Cerebellar nuclear complex (tissue), 1 donor: ENCODE measurements around the gene SPRED3.
A peak's percentile ranks its signal among the peaks of the same experiment; 100 is the strongest.
"Not testable (repeated sequence)": the region's sequence is repeated elsewhere in the genome, so short reads cannot be mapped to it uniquely, and the experiment has no call there.

Experiments
- DNase-seq, 2 experiments: peaks; one replicate each; lab custom pipeline; 2025; lab: John Stamatoyannopoulos, UW

The SPRED3 gene

DNA sequence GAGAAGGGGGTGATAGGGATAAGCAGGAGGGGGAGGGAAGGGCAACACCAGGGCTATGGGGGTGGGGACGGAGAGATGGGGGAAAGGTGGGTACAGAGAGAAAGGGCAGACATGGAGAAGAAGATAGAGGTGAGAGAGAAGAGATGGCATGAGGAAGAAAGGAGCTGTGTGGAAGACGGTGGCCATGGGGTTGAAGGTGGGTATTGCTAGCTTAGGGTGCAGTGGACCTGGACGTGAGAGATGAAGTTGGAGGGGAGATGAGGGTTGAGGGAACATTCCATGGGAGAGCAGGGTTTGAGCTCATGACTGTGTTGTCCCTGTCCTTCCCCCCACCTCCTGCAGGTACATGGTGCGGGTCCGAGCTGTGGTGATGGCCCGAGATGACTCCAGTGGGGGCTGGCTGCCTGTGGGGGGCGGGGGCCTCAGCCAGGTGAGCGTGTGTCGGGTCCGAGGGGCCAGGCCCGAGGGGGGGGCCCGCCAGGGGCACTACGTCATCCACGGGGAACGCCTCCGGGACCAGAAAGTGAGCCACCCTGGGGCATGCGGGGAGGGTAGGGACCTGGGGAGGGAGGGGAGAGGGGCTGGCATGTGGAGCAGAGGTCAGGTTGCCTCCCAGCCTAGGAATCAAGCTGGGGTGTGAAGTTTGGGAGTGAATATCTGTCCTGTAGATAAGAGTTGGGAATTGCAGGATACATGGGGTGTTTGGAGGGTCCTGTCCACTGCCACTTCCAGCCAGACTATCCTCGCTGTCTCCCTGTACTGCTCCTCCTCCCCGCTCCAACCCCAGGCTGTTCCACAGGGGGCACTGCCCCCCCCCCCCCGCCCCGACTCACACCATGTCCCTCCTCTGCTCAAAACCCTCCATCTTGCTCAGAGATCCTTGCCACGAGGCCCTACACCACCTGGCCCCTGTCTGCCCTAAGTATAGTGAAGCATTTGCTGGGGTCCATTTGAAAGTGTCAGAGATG, 1.7 kb downstream of the SPRED3 start:
- DNase-seq: no peak

- DNase-seq: no peak
Observed at GRCh38 chr19:38391911-38392464, 3.5 kb downstream of the SPRED3 start.

GRCh38 chr19:38392707-38393308, 4.3 kb downstream of the SPRED3 start:
- no peak for DNase-seq

- no peak for DNase-seq
Observed at GRCh38 chr19:38394488-38394887, 6.0 kb downstream of the SPRED3 start.

DNA sequence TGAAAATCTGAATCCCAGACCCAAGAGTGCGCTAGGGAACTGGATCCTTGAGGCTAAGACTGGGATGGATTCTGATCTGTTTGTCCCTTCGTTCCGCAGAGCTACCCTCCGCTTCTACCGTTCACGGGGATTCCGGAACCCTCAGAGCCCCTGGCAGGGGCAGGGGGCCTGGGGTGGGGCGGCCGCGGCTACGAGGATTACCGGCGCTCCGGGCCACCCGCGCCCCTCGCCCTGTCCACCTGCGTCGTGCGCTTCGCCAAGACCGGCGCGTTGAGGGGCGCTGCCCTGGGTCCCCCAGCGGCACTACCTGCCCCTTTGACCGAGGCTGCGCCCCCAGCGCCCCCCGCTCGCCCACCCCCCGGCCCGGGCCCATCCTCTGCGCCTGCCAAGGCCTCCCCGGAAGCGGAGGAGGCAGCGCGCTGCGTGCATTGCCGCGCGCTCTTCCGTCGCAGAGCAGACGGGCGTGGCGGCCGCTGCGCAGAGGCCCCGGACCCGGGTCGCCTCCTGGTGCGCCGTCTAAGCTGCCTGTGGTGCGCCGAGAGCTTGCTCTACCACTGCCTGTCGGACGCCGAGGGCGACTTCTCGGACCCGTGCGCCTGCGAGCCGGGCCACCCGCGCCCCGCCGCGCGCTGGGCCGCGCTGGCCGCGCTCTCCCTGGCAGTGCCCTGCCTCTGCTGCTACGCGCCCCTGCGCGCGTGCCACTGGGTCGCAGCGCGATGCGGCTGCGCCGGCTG, 7.1 kb downstream of the SPRED3 start:
- DNase-seq: no peak

DNA sequence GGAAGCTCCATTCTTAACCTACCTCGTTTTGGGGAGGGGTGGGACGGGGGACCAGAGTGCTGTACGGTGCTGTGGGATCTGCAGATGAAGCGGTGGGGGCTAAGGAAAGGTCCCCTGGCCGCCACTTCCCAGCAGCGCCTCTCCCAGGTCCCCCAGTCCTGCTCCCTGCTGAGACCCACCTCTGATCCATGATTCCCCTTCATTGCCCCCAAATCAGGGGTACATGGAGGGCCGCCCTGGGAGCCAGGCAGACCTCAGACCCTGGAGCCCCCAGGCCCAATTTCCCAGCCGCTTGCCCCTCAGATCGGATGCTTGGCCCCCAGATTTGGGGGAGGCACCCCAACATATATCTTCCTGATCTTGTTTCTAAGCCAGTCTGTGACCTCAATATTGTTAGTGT, 10.6 kb downstream of the SPRED3 start:
- DNase-seq: no peak

DNA sequence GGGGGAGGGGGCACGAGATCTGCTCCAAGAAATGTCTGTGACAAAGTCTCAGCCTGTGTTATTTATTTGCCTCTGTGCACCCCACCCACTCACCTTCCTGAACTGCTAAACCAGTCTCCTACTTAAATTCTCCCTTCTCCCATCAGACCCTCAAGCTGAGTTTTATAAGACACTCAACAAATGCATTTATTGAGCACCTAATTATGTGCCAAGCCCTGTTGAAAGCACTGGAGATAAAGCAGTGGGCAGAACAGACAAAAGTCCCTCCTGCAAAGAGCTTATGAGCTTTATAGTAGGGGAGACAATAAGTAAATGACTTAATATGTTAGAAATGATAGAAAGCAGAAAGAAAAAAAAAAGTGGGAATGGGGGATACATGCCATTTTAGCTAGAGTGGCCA, 11.0 kb downstream of the SPRED3 start:
- DNase-seq: no peak

DNA sequence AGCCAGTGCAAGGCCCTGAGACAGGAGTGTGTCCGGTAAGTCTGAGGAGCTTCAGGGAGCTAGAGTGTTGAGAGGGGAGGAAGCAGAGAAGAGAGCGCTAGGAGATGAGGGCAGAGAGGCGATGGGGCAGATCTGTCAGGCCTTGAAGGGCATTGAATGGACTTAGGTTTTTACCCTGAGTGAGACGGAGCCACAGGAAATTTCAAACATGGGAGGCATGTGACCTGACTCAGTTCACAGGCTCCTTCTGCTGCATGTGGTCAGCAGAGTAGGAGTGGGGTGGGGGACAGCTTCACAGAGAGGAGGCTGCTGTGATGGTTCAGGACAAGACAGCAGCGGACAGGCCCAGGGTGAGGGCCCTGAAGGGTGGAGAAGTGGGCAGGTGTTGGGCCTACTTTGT, 11.9 kb downstream of the SPRED3 start:
- no peak for DNase-seq

- no peak for DNase-seq
Observed at GRCh38 chr19:38401148-38401547, 12.7 kb downstream of the SPRED3 start.

DNA sequence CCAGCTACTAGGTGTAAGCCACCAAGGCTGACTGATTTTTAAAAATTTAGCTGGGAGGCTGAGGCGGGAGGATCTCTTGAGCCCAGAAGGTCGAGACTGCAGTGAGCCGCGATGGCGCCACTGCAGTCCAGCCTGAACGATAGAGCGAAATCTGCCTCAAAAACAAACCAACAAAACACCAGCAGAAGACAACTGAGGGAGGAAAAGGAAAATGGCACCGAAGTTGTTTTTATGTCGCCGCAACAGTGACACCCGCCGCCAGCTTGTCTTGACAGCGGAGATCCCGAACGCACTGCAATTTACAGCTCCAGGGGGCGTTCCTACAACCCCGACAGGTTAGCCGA, 14.1 kb downstream of the SPRED3 start:
- DNase-seq: no peak

- DNase-seq: peak; percentile 81 to 94
Observed at GRCh38 chr19:38402967-38403674, 14.6 kb downstream of the SPRED3 start, which contains the start of gene FAM98C. Gene FAM98C, plus strand, starts transcription at chr19:38403093. Its CDS starts 61 bp downstream, at chr19:38403154.

- DNase-seq: no peak
Observed at GRCh38 chr19:38404858-38405257, 16.4 kb downstream of the SPRED3 start.

- no peak for DNase-seq
Observed at GRCh38 chr19:38405276-38405675, 16.8 kb downstream of the SPRED3 start.

DNA sequence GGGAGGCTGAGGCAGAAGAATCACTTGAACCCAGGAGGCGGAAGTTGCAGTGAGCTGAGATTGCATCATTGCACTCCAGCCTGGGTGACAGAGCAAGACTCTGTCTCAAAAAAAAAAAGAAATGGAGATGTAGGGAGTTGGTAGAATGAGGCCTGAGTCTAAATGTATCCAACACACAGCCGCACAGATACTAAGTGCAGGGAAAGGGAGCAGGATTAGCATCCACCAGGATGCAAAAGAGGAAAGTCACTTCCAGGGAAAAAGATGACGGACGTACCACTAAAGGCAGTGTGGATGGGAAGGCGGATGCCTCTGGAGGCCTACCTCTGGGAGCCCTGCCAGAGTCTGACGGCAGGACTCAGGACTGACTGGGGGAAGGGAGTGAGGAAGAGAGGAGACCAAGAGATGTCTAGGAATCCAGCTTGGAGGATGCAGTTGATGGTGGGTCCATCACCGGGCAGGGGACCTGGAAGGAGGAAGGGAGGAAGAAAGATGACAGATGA, 21.2 kb downstream of the SPRED3 start:
- DNase-seq: no peak

DNA sequence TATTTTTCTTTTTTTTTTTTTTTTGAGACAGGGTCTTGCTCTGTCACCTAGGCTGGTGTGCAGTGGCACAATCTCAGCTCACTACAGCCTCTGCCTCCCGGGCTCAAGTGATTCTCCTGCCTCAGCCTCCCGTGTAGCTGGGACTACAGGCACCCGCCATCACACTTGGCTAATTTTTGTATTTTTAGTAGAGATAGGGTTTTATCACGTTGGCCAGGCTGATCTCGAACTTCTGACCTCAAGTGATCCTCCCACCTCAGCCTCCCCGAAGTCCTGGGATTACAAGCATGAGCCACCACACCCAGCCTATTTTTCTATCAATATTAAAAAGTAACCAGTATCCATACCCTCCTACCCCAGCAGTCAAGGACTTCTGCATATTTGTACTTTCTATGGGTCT, 21.9 kb downstream of the SPRED3 start:
- DNase-seq: not testable (repeated sequence)

GRCh38 chr19:38411041-38411712, 22.7 kb downstream of the SPRED3 start:
- DNase-seq: no peak

DNA sequence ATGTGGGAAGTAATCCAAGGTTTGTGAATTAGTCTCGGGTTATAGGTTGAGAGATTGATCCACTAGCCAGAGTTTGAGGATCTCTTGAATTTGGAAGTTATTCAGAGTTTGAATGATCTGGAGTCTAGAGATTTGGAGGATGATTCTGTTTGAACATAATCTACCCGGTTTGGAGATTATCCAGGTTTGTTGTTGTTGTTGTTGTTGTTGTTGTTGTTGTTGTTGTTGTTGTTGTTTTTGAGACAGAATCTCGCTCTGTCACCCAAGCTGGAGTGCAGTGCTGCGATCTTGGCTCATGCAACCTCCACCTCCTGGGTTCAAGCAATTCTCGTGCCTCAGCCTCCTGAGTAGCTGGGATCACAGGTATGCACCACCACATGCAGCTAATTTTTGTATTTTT, 23.4 kb downstream of the SPRED3 start:
- DNase-seq: not testable (repeated sequence)

DNA sequence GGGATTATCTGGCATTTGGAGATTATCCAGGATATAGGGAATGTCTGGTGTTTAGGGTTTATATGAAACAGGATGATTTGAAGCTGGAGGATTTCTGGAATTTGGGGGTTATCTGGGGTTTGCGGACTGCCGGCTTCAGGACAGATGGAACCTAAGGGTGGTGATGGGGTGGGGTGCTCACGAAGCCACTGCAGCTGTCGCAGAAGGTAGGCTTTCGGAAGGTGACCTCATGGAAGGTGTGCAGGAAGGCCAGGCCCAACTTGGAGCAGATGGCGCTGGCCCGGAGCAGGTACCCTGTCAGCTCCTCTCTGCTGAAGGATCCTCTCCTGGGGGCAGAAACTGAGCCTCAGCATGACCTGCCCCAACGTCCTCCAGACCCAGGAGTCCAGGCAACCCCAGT, 24.0 kb downstream of the SPRED3 start:
- DNase-seq: no peak

- no peak for DNase-seq
Observed at GRCh38 chr19:38412961-38413360, 24.5 kb downstream of the SPRED3 start.

- no peak for DNase-seq
Observed at GRCh38 chr19:38413416-38413815, 24.9 kb downstream of the SPRED3 start.

- DNase-seq: no peak
Observed at GRCh38 chr19:38417146-38417543, 28.6 kb downstream of the SPRED3 start.
